ENCODE measurements around the gene CD34.

DNA sequence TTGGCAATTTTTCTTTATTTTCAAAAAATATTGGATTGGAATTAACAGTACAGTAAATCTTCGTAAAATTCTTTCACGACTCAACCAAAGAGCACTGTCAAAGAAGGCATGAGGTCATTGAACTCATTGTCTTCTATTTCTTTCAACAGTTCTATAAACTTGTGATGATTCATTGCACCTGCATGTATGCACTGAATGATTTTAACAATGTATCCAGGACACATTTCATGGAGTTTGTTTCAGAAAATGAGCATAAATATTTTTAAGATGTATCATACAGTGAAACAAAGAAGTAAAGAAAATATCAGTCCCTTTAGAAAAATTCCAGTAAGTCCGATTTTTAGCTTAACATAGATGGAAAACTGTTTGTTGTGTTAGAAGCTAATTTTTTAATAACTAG, 33.6 kb upstream of the CD34 start:
- TF ChIP-seq ARNTL (CRISPR knock-in tag; IDR thresholded peaks at IDR 0.05; ENCODE audit: borderline replicate concordance, low read depth) (no peak), ISL1 (CRISPR knock-in tag; IDR thresholded peaks at IDR 0.05) (no peak)

Data from SK-N-SH treated with all-trans-retinoic acid at 6 μM for 48 hours (cell line).